Endothelial cell of umbilical vein (primary cell): ENCODE measurements around the gene RAB37.

ENCODE experiments used
- CTCF ChIP-seq, 2 donors: IDR thresholded peaks; 1 replicate in 1 of 2; 2 replicates in 1 of 2; pipeline ENCODE4 v1.5.1; 2011; ENCODE audit warnings: low read length in 2 of 2, mild to moderate bottlenecking in 2 of 2, moderate library complexity in 2 of 2, control low read depth in 1 of 2, inconsistent platforms in 1 of 2, low read depth in 1 of 2; ENCODE audit not compliant: insufficient read depth in 1 of 2; ENCODE audit errors: extremely low read depth in 1 of 2
- EZH2 ChIP-seq: IDR thresholded peaks from 2 replicates; pipeline ENCODE4 v1.6.1; 2012; ENCODE audit warnings: borderline replicate concordance, low read depth, mild to moderate bottlenecking, moderate library complexity, low read length, inconsistent platforms; ENCODE audit not compliant: severe bottlenecking
- FOS ChIP-seq: IDR thresholded peaks from 2 replicates; pipeline ENCODE4 v1.6.1; 2011; ENCODE audit warnings: mild to moderate bottlenecking, low read length, moderate library complexity, borderline replicate concordance; ENCODE audit not compliant: insufficient read depth
- JUN ChIP-seq: IDR thresholded peaks from 2 replicates; pipeline ENCODE4 v1.6.1; 2011; ENCODE audit warnings: borderline replicate concordance, low read depth; ENCODE audit not compliant: insufficient read length, insufficient read depth
- POLR2A ChIP-seq: IDR thresholded peaks from 2 replicates; pipeline ENCODE4 v1.6.1; 2012; ENCODE audit warnings: low read depth, mild to moderate bottlenecking, control low read depth, low read length
- POLR2AphosphoS5 ChIP-seq: IDR thresholded peaks from 2 replicates; pipeline ENCODE4 v1.6.1; 2012; ENCODE audit warnings: low read depth, mild to moderate bottlenecking, control low read depth, low read length, moderate library complexity; ENCODE audit not compliant: insufficient read depth
- TF ChIP-seq, protein P1 (sequence below): IDR thresholded peaks from 2 replicates; pipeline ENCODE4 v1.6.1; 2011; ENCODE audit not compliant: insufficient read depth, insufficient read length

DNA sequence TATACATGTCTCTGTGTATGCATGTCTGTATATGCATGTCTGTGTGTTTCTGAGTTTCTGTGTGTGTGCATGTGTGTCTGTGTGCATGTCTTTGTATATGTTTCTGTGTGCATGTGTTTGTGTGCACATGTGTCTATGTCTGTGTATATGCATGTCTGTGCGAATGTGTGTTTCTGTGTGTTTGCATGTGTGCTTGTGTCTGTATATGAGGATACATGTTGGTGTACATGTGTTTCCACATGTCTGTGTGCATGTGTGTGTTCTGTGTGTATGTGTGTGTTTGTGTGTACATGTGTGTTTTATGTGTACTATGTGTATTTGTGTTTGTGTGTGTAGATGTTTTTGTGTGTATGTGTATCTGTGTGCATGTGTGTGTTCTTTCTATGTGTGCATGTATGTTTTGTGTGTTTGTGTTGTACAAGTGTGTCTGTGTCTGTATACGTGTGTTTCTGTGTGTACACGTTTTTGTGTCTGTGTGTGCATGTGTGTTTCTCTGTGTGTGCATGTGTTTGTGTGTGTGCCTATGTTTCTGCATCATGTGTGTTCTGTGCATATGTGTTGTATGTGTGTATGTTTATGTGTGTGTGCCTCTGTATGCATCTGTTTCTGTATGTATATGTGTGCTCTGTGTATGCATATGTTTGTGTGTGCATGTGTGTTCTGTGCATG is 8.9 kb upstream of the RAB37 start:
- TF ChIP-seq CTCF (IDR thresholded peaks at IDR 0.05; ENCODE audit: extremely low read depth in 1 of 2, insufficient read depth in 1 of 2, low read depth in 1 of 2, low read length in 2 of 2) (no peak), POLR2AphosphoS5 (no peak), FOS (no peak), EZH2 (no peak), POLR2A (no peak), JUN (no peak)
- TF ChIP-seq, protein P1, sequence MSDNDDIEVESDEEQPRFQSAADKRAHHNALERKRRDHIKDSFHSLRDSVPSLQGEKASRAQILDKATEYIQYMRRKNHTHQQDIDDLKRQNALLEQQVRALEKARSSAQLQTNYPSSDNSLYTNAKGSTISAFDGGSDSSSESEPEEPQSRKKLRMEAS, result no peak
